Panc1 (cell line): ENCODE measurements around the gene NREP.

Source experiments
- POLR2AphosphoS5 ChIP-seq: IDR thresholded peaks from 2 replicates; pipeline ENCODE4 v1.6.1; 2012; ENCODE audit warnings: mild to moderate bottlenecking, low read depth, low read length, moderate library complexity
- TF ChIP-seq, protein P1 (sequence below): fragments of 450-650 bp; IDR thresholded peaks from 2 replicates; pipeline ENCODE4 v1.5.1; 2017; ENCODE audit warnings: mild to moderate bottlenecking
- TF ChIP-seq, protein P2 (sequence below), 2 experiments: IDR thresholded peaks; 2 replicates each; pipeline ENCODE4 v1.6.1; 2011 to 2012; ENCODE audit warnings: low read depth in 2 of 2, control low read depth in 1 of 2, low read length in 1 of 2, mild to moderate bottlenecking in 1 of 2, moderate library complexity in 1 of 2; ENCODE audit not compliant: insufficient read depth in 1 of 2

DNA sequence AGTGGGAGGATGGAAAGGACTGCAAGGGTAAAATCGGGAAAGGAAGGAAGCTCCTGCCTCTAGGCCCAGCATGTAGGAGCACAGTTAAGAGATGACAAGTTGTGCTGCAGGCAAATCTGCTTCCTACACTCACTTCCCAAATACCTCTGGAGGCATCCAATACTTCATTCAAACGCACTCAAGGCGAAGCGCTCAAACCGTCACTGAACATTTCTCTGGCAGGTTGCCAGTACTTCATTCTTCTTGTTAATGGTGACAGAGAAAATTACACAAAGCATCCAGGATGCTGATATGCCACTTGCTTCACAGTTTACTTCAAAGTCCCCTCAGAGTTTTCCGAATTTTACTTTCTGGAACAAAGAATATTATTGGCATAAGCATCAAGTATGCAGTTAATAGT lies 59.8 kb downstream of the NREP start:
- no peak for TF ChIP-seq POLR2AphosphoS5
- TF ChIP-seq, protein P1, sequence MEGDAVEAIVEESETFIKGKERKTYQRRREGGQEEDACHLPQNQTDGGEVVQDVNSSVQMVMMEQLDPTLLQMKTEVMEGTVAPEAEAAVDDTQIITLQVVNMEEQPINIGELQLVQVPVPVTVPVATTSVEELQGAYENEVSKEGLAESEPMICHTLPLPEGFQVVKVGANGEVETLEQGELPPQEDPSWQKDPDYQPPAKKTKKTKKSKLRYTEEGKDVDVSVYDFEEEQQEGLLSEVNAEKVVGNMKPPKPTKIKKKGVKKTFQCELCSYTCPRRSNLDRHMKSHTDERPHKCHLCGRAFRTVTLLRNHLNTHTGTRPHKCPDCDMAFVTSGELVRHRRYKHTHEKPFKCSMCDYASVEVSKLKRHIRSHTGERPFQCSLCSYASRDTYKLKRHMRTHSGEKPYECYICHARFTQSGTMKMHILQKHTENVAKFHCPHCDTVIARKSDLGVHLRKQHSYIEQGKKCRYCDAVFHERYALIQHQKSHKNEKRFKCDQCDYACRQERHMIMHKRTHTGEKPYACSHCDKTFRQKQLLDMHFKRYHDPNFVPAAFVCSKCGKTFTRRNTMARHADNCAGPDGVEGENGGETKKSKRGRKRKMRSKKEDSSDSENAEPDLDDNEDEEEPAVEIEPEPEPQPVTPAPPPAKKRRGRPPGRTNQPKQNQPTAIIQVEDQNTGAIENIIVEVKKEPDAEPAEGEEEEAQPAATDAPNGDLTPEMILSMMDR: no peak
- TF ChIP-seq, protein P2, sequence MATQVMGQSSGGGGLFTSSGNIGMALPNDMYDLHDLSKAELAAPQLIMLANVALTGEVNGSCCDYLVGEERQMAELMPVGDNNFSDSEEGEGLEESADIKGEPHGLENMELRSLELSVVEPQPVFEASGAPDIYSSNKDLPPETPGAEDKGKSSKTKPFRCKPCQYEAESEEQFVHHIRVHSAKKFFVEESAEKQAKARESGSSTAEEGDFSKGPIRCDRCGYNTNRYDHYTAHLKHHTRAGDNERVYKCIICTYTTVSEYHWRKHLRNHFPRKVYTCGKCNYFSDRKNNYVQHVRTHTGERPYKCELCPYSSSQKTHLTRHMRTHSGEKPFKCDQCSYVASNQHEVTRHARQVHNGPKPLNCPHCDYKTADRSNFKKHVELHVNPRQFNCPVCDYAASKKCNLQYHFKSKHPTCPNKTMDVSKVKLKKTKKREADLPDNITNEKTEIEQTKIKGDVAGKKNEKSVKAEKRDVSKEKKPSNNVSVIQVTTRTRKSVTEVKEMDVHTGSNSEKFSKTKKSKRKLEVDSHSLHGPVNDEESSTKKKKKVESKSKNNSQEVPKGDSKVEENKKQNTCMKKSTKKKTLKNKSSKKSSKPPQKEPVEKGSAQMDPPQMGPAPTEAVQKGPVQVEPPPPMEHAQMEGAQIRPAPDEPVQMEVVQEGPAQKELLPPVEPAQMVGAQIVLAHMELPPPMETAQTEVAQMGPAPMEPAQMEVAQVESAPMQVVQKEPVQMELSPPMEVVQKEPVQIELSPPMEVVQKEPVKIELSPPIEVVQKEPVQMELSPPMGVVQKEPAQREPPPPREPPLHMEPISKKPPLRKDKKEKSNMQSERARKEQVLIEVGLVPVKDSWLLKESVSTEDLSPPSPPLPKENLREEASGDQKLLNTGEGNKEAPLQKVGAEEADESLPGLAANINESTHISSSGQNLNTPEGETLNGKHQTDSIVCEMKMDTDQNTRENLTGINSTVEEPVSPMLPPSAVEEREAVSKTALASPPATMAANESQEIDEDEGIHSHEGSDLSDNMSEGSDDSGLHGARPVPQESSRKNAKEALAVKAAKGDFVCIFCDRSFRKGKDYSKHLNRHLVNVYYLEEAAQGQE (IDR thresholded peaks at IDR 0.05; ENCODE audit: insufficient read depth in 1 of 2, low read depth in 2 of 2, low read length in 1 of 2): no peak
